Neural progenitor cell (in vitro differentiated cells): Measurements from ENCODE around the gene MYBBP1A.

Experiments
- EZH2 ChIP-seq: fragments of 200-600 bp; sonication (generic); IDR thresholded peaks from 2 replicates; pipeline ENCODE4 v1.6.1; 2017; ENCODE audit warnings: antibody characterized with exemption, mild to moderate bottlenecking, moderate library complexity
- TF ChIP-seq, protein P1 (sequence below): fragments of 200-600 bp; sonication (generic); IDR thresholded peaks from 2 replicates; pipeline ENCODE4 v1.5.1; 2017; ENCODE audit warnings: antibody characterized with exemption, mild to moderate bottlenecking

DNA sequence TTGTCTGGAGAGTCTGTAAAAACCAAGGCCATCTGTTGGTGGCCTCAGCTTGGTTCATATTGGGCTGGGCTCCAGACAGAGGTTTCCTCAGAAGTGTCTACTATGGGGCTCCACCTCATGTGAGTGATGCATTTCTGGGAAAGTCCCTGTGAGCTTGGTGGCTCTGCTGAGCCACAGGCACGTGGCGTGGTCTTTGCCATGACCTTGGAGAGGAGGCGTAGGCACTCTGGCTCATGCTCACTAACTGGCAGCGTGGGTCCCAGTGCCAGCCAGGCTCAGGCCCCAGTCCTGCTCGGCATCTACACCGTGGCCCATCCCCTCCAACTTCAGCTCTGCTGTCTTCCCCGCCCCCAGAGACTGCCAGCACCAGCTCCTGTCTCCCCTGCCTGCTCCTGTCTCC, 18.5 kb upstream of the MYBBP1A start:
- no peak for TF ChIP-seq EZH2
- TF ChIP-seq, protein P1, sequence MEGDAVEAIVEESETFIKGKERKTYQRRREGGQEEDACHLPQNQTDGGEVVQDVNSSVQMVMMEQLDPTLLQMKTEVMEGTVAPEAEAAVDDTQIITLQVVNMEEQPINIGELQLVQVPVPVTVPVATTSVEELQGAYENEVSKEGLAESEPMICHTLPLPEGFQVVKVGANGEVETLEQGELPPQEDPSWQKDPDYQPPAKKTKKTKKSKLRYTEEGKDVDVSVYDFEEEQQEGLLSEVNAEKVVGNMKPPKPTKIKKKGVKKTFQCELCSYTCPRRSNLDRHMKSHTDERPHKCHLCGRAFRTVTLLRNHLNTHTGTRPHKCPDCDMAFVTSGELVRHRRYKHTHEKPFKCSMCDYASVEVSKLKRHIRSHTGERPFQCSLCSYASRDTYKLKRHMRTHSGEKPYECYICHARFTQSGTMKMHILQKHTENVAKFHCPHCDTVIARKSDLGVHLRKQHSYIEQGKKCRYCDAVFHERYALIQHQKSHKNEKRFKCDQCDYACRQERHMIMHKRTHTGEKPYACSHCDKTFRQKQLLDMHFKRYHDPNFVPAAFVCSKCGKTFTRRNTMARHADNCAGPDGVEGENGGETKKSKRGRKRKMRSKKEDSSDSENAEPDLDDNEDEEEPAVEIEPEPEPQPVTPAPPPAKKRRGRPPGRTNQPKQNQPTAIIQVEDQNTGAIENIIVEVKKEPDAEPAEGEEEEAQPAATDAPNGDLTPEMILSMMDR = no peak
